Osteoblast (primary cell): ENCODE measurements around the gene PLXND1. TPM values are rescaled to one million over a fixed set of nuclear protein-coding genes. Genes with fewer than 3 reads are reported as not detected.
A peak's percentile ranks its signal among the peaks of the same experiment; 100 is the strongest.

ENCODE experiments used
- DNase-seq: peaks from one replicate; pipeline ENCODE4 v3.0.0; 2011; ENCODE audit warnings: low spot score, mixed read lengths; ENCODE audit not compliant: insufficient read length; ENCODE audit errors: missing footprints
- H2AFZ ChIP-seq: 2 replicates; pipeline ENCODE4 v1.6.0; 2011; ENCODE audit warnings: mild to moderate bottlenecking, low read length
- H3K27ac ChIP-seq: 2 replicates; pipeline ENCODE4 v1.5.1; 2011; ENCODE audit warnings: mild to moderate bottlenecking, low read depth, low read length, moderate library complexity
- H3K27me3 ChIP-seq: 2 replicates; pipeline ENCODE4 v1.6.0; 2012; ENCODE audit warnings: mild to moderate bottlenecking, control low read depth, inconsistent platforms, low read length, moderate library complexity; ENCODE audit not compliant: insufficient read depth
- H3K36me3 ChIP-seq: 2 replicates; pipeline ENCODE4 v1.5.1; 2011; ENCODE audit warnings: mild to moderate bottlenecking, low read length, control low read depth, moderate library complexity; ENCODE audit not compliant: insufficient read depth
- H3K4me1 ChIP-seq: 2 replicates; pipeline ENCODE4 v1.5.1; 2011; ENCODE audit warnings: mild to moderate bottlenecking, low read length, control low read depth, moderate library complexity; ENCODE audit not compliant: insufficient read depth
- H3K4me2 ChIP-seq: 2 replicates; pipeline ENCODE4 v1.6.0; 2011; ENCODE audit warnings: mild to moderate bottlenecking, low read length; ENCODE audit not compliant: insufficient read depth
- H3K4me3 ChIP-seq: fragments of 200-600 bp; sonication (generic); 3 replicates; pipeline ENCODE4 v1.5.1; 2012; ENCODE audit warnings: mild to moderate bottlenecking, low read length, inconsistent platforms; ENCODE audit not compliant: insufficient read depth
- H3K79me2 ChIP-seq: 2 replicates; pipeline ENCODE4 v1.6.0; 2012; ENCODE audit warnings: mild to moderate bottlenecking, low read length, control low read depth, inconsistent platforms; ENCODE audit not compliant: insufficient read depth
- H3K9me3 ChIP-seq: 2 replicates; pipeline ENCODE4 v1.5.1; 2011; ENCODE audit warnings: low read depth, low read length, control low read depth
- H4K20me1 ChIP-seq: 2 replicates; pipeline ENCODE4 v1.6.0; 2012; ENCODE audit warnings: mild to moderate bottlenecking, low read length, control low read depth; ENCODE audit not compliant: insufficient read depth
- CTCF ChIP-seq: IDR thresholded peaks from 2 replicates; pipeline ENCODE4 v1.5.1; 2011; ENCODE audit warnings: mild to moderate bottlenecking, low read depth, low read length, moderate library complexity; ENCODE audit errors: extremely low read depth
- small RNA-seq: library from RNA; depleted of rRNA; stranded (forward); fragments of <200 nt; gene quantifications from one replicate; pipeline ENCODE3, GENCODE V24; 2012
- total RNA-seq: library from RNA; depleted of rRNA; stranded (reverse); fragments of >200 nt; gene quantifications from 2 replicates; pipeline ENCODE4 v1.2.3, GENCODE V29; 2012

The PLXND1 gene
- total RNA-seq, 1 donor: 134 TPM

DNA sequence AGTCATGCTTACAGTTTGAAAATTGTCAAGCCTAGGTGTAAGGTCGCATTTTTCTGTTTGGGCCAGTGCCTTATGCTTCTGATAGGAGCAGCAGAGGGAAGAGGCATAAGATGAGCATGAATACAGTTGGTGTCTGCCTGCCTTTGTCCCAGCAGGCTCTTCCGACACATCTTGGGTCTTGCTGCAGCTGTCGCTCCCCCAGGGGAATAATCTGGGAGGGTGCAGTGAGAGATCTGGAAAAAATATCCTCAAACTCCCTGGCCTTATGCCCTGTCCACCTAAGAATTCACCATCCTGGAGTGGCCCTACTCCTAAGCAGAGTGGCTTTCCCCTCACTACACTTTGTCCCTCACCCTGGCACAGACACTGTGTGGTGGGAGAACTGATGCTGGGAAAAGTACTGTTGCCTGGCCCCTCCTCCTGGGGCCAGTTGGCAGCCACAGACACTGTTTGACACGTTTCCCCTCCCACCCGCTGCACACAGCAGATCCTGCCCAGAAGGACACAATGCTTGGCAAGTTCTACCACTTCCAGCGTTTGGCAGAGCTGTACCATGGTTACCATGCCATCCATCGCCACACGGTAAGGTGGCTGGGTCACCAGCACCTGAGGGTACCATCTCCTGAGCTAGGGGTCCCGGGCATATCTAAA is 99.2 kb downstream of the PLXND1 start:
- no peak for TF ChIP-seq CTCF
- no peaks in the 10 kb centered on the region for H3K27me3 ChIP-seq
- H4K20me1 ChIP-seq: no peaks in the 10 kb centered on the region
- H2AFZ ChIP-seq: no peak overlapping the region
- no peaks in the 10 kb centered on the region for H3K4me1 ChIP-seq
- DNase-seq: no peak
- H3K4me2 ChIP-seq: no peak overlapping the region
- peaks cover 57% of the 10 kb centered on the region for H3K36me3 ChIP-seq
- no peak overlapping the region for H3K27ac ChIP-seq
- H3K79me2 ChIP-seq: no peaks in the 10 kb centered on the region
- no peak overlapping the region for H3K4me3 ChIP-seq
- no peaks in the 10 kb centered on the region for H3K9me3 ChIP-seq

GRCh38 chr3:129506231-129506742 is 100.2 kb downstream of the PLXND1 start:
- peak; percentile 26 for DNase-seq
- Histone ChIP-seq H3K27me3 (no peaks in the 10 kb centered on the region), H4K20me1 (no peaks in the 10 kb centered on the region), H3K4me2 (no peak overlapping the region), H3K4me1 (no peaks in the 10 kb centered on the region), H2AFZ (no peak overlapping the region), H3K27ac (no peak overlapping the region), H3K9me3 (no peaks in the 10 kb centered on the region), H3K79me2 (no peaks in the 10 kb centered on the region), H3K4me3 (no peak overlapping the region), H3K36me3 (peaks cover 63% of the 10 kb centered on the region)
- TF ChIP-seq CTCF: no peak

GRCh38 chr3:129505341-129505740 is 101.1 kb downstream of the PLXND1 start:
- Histone ChIP-seq H3K27me3 (no peaks in the 10 kb centered on the region), H3K4me2 (no peak overlapping the region), H3K27ac (no peak overlapping the region), H3K4me1 (no peaks in the 10 kb centered on the region), H3K79me2 (no peaks in the 10 kb centered on the region), H2AFZ (no peak overlapping the region), H3K36me3 (peaks cover 65% of the 10 kb centered on the region), H3K4me3 (no peak overlapping the region), H3K9me3 (no peaks in the 10 kb centered on the region), H4K20me1 (no peaks in the 10 kb centered on the region)
- peak; percentile 38 for DNase-seq
- TF ChIP-seq CTCF: no peak

Small RNA genes lying within 50 kb of the gene (small RNA-seq; reads per million reads assigned to genes)
- not detected for gene RN7SL752P

Other genes starting within 250 kb of the PLXND1 start
- under 0.01 TPM in 2 replicates for gene EFCAB12, start 178.0 kb downstream of the PLXND1 start, total RNA-seq
- gene MBD4, start 166.7 kb downstream of the PLXND1 start, total RNA-seq: 37.1 and 41.3 TPM in 2 replicates
- 30.4 and 30.6 TPM in 2 replicates for gene IFT122, start 166.5 kb downstream of the PLXND1 start, total RNA-seq
- not detected in 2 replicates for gene RHO, start 78.0 kb downstream of the PLXND1 start, total RNA-seq
- gene H1-8, start 63.5 kb downstream of the PLXND1 start, total RNA-seq: not detected in 2 replicates